HT1080 (cell line): ENCODE data around the gene PCDH9. TPM values are rescaled to one million over a fixed set of nuclear protein-coding genes. Genes with fewer than 3 reads are reported as not detected.
"Not testable (repeated sequence)": the region's sequence is repeated elsewhere in the genome, so short reads cannot be mapped to it uniquely, and the experiment has no call there.

Source experiments
- DNase-seq: peaks from one replicate; pipeline ENCODE4 v3.0.0-alpha.2; 2015; ENCODE audit warnings: low read depth
- total RNA-seq: library from RNA; depleted of rRNA; stranded (reverse); fragments of >200 nt; shearing (Covaris generic); gene quantifications from 2 replicates; pipeline ENCODE4 v1.2.3, GENCODE V29; 2014

Gene PCDH9
- total RNA-seq, 1 experiment from 2014 or later: 0.92 TPM

GRCh38 chr13:66922444-66922843, 307.7 kb downstream of the PCDH9 start:
- DNase-seq: no peak

- DNase-seq: no peak
These were observed 308.7 kb downstream of the PCDH9 start for GRCh38 chr13:66921437-66921836.

GRCh38 chr13:66915596-66916185, 314.4 kb downstream of the PCDH9 start:
- peak; percentile 76 for DNase-seq

DNA sequence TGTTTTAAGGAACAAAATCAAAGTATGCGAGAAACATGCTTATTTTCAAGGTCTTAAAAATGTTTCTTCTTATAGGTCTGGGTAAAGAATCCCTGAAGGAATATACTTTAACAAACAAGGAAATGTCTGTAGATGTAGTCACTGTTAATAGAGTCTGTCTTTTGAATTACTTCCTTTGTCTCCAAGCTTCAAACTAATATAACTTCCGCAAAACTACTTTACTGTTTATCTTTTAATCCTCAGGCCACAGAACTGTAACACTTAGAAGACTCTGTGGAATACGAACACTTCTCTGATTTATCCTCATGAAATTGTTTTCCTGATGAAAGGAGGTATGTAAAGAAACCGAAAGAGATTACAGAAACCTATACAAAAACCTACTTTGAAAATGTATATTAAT, 316.0 kb downstream of the PCDH9 start:
- no peak for DNase-seq

DNA sequence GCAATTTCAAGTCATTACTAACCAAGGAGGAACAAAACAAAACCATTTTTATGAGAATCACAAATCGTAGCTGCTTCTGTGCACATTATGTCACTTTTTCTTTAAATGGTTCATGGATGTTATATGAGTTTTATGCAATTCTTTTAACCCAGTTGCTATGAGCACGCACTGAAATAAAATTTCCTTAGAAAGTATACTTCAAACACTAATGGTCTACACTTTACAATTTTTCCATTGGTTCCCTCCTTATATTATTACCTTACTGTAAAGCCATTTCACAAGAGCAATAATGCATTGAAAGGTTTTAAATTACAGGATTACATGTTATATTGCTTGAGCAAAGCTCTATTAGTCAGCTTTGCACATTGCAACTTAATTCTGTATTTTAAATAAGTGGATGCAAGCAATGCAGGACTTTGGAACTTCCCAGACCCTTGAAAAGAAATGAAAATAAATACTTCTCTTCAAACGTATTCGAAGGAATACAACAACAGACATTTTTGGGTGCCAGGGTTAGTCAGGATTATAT, 318.7 kb downstream of the PCDH9 start:
- DNase-seq: no peak

DNA sequence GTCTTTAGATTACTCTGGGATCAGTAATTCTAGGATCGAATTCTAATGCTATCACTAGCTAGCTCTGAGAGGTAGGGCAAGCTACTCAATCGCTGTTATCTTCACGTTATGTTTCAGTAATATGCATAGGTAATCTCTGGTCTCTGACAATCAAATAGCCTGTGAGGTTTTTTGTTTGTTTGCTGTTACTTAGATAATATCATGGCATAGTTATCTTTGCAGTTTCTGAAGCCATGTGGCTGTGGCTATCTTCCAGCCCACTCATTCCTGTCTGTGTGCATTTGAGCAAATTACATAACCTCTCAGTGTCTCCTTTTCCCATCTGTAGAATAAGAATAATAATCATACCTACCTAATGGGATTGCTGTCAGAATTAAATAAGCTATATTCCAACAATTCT, 330.2 kb downstream of the PCDH9 start:
- DNase-seq: no peak

DNA sequence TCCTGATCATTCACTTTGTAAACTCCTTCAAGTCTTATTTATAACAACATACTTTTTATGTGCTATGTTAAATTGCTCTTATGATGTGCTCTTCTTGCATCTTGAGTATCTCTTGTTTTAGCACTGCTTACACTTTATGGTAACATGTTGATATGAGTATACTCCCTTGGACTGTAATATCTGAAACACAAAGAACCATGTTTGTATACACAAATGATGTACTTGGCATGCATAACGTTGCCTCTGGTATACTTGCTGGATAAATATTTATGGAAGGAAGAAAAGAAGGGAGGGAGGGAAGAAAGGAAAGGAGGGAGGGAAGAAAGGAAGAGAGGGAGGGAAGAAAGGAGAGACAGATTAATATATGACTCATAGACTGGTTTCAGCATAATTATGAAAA, 333.2 kb downstream of the PCDH9 start:
- DNase-seq: no peak

GRCh38 chr13:66895780-66896179, 334.4 kb downstream of the PCDH9 start:
- DNase-seq: no peak

- DNase-seq: no peak
These were observed 334.8 kb downstream of the PCDH9 start for GRCh38 chr13:66895320-66895719.

- DNase-seq: no peak
These were observed 341.4 kb downstream of the PCDH9 start for GRCh38 chr13:66888698-66889097.

- DNase-seq: no peak
These were observed 343.0 kb downstream of the PCDH9 start for GRCh38 chr13:66887088-66887487.

GRCh38 chr13:66886264-66886663, 343.9 kb downstream of the PCDH9 start:
- no peak for DNase-seq

DNA sequence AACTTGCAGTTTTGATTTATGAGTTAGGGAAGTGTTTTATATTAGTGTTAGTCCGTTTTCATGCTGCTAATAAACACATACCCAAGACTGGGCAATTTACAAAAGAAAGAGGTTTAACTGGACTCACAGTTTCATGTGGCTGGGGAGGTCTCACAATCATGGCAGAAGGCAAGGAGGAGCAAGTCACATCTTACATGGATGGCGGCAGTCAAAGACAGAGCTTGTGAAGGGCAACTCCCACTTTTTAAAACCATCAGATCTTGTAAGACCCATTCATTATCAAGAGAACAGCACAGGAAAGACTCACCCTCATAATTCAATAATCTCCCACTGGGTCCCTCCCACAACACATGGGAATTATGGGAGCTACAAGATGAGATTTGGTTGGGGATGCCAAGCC, 349.0 kb downstream of the PCDH9 start:
- DNase-seq: not testable (repeated sequence)

- DNase-seq: no peak
These were observed 350.1 kb downstream of the PCDH9 start for GRCh38 chr13:66879988-66880387.

- no peak for DNase-seq
These were observed 354.9 kb downstream of the PCDH9 start for GRCh38 chr13:66875264-66875663.

GRCh38 chr13:66864627-66865026, 365.5 kb downstream of the PCDH9 start:
- DNase-seq: no peak

DNA sequence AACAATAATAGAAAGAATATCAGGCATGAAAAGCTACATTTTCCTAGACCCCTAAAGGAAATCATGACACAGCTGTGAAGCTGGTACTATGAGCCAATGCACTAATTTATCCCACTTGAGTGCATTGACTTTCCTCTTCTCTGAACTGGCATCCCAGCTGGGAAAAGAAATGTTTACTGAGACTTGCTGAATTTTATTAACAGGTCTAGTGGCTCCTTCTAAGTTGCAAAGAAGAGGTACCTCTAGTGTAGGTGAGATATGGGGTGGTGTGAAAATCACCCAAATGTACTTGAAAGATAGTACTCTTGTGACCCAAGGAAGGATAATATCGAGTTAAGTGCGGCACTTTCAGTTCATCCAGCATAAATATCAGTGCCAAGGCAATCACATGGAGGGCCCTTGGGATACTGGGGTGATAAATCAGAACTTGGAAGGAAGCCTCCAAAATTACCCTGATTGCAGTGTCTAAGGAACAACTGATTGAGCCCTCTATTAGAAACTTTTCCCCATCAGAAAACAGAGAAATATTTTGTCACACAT, 369.2 kb downstream of the PCDH9 start:
- no peak for DNase-seq

DNA sequence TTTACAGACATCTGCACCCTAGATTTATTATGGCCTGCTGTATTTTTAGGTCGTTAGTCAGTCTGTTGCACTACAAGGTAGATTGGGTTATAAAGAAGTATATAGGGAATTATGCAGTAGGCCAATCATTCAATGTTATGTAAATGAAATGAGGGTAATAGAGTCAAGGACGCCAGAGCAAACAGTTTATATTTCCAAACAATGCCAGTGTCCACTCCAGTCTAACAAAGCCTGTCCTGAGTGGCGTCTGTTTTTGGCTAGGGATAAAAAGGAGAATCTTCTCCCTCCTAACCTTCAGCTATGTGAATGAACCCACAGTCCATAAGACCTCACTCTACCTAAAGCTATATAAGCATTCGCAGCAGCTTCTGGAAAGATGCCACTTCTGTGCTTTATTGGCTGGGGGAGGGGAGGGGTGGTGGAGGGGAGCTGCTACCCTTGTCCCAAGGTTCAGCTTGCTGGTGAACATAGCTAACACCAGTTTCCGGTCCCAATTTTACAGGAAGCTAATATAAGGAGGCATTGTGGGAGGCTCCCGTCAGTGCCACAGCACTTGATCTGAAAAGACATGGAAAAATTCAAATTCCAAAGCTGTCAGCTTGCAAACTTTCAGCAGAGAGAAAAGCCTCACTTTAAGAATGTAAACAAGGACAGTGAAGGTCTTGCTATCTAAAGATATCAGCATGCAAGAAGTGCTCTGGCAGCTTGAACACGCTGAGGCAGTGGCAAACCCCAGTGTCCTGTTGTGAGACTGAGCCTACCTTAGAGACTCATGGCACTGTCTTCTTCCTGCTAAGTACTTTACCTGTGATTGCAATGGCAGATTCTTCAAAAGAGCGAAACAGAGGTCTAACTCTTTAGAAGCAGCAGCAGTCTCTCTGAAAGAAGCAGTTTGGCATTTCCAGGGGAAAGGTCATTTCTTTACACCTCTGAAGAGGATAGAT, 369.9 kb downstream of the PCDH9 start:
- no peak for DNase-seq

GRCh38 chr13:66859078-66859477, 371.1 kb downstream of the PCDH9 start:
- DNase-seq: no peak

GRCh38 chr13:66858163-66858562, 372.0 kb downstream of the PCDH9 start:
- no peak for DNase-seq

DNA sequence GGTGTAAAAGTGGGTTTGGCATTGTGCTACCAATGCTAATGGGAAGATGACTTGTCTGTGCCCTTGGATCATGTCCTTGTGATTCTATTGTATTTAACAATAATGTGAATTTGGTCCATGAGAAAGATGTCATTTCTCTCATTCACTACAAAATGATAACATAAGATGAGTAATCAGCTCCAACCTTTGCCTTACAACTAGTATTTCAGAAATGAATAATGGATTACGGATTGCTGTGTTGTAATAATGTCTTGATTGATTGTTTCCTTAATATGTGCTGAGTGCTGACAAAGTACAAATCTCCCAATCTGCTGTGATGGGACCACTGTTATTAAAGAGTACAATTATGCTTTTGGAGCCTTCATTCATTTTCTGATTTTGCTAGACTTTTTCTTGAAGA, 375.0 kb downstream of the PCDH9 start:
- no peak for DNase-seq

DNA sequence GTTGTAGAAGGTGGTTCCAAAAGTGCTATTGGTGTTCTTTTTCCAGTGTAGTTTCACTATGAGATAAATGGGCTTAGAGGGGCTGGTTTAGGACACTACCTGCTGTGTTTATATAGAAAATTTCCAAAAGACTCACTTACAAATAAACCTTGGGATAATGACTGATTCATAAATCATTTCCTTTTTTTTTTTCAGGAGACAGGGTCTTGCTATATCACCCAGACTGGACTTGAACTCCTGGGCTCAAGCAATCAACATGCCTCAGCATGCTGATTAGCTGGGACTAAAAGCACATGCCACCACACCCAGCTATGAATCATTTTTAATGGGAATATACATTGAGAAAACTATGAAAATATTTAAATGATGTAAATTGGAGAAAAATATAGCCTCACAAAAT, 376.6 kb downstream of the PCDH9 start:
- no peak for DNase-seq
